ENCODE measurements around the gene DENND4B. TPM values are rescaled to one million over a fixed set of nuclear protein-coding genes. Genes with fewer than 3 reads are reported as not detected.

Gene DENND4B
- total RNA-seq, 1 experiment from 2014 or later: 41.3 TPM

DNA sequence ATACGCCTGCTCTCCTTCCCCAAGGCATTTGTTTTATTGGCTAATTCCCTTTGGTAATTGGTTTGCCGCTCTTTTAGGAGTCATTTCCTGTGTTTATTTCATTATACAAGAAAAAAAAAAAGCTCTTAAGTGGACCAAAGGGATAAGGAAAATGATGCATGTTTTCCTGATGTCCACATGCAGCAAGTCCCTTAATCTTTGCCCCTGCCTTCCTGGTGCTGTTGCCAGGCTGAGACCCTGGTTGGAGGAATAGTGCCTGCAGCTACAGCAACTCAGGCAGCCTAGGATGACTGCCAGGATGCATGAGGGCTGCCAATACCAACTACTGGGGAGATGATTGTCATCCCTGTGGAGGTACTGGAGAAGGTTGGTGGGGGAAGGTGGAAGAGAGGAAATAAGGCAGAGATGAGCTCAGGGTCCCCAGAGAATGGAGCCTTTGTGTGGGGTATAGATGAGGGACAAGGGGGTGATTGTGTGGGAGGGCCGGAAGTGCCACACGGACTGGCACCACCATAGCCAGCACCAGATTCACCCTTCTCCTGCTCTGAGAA lies 17.7 kb downstream of the DENND4B start:
- H3K79me2 ChIP-seq (ENCODE audit: low read depth): no peaks in the 10 kb centered on the region
- H3K4me3 ChIP-seq: no peak overlapping the region
- H4K20me1 ChIP-seq (ENCODE audit: insufficient read depth): no peaks in the 10 kb centered on the region
- intact Hi-C loops (cut with micrococcal nuclease; ENCODE audit: unreplicated experiment): loop anchor here (10.0 kb wide), 1 partner anchor 124 kb away; no protein-coding TSS in a partner anchor
- no peak for TF ChIP-seq EZH2 (IDR thresholded peaks at IDR 0.05; ENCODE audit: low read depth)
- TF ChIP-seq, protein P1, sequence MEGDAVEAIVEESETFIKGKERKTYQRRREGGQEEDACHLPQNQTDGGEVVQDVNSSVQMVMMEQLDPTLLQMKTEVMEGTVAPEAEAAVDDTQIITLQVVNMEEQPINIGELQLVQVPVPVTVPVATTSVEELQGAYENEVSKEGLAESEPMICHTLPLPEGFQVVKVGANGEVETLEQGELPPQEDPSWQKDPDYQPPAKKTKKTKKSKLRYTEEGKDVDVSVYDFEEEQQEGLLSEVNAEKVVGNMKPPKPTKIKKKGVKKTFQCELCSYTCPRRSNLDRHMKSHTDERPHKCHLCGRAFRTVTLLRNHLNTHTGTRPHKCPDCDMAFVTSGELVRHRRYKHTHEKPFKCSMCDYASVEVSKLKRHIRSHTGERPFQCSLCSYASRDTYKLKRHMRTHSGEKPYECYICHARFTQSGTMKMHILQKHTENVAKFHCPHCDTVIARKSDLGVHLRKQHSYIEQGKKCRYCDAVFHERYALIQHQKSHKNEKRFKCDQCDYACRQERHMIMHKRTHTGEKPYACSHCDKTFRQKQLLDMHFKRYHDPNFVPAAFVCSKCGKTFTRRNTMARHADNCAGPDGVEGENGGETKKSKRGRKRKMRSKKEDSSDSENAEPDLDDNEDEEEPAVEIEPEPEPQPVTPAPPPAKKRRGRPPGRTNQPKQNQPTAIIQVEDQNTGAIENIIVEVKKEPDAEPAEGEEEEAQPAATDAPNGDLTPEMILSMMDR (conservative IDR thresholded peaks at IDR 0.05): no peak
- no peak for DNase-seq
- H3K9me2 ChIP-seq (ENCODE audit: insufficient read depth): no peaks in the 10 kb centered on the region
- H3K9me3 ChIP-seq (ENCODE audit: insufficient read depth, low read depth): no peaks in the 10 kb centered on the region
- H3K36me3 ChIP-seq (ENCODE audit: low read depth): no peaks in the 10 kb centered on the region
- H3K4me1 ChIP-seq (replicated peaks; ENCODE audit: insufficient read depth): peaks cover 9% of the 10 kb centered on the region
- CTCF ChIA-PET: no interaction called here
- POLR2A ChIA-PET (ENCODE audit: unreplicated experiment): no interaction called here
- H3K4me2 ChIP-seq: no peak overlapping the region
- no peak overlapping the region for H3K27ac ChIP-seq
- H3F3A ChIP-seq (ENCODE audit: insufficient read depth, low read depth): peaks cover 10% of the 10 kb centered on the region; the same call in 1 of the 2 replicates
- H3K27me3 ChIP-seq (ENCODE audit: insufficient read depth, low read depth): no peaks in the 10 kb centered on the region
- H2AFZ ChIP-seq: no peak overlapping the region
- no TSS peak for BruUV-seq (replicated peaks)

DNA sequence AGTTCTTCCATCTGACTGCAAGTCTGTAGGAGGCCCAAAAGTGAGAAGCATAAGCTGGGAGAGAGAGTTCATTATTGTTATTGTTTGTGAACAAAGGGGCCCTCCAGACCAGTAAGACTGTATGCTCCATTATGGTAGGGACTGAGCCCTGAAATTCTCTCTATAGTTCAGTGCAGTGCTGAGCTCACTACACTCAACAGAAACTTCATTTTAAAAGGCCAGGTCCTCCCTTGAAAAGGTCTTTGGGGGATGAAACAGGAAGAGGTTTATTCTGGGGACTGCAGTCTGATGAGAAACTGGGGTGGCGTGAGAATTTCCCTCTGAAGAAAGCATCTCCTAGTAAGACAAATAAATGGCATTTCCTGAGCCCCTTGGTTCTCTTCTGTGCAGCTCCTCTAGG lies 18.3 kb downstream of the DENND4B start:
- Histone ChIP-seq H3K9me2 (ENCODE audit: insufficient read depth) (no peaks in the 10 kb centered on the region), H2AFZ (no peak overlapping the region), H3K36me3 (ENCODE audit: low read depth) (no peaks in the 10 kb centered on the region), H3F3A (ENCODE audit: insufficient read depth, low read depth) (peaks cover 16% of the 10 kb centered on the region; the same call in 1 of the 2 replicates), H4K20me1 (ENCODE audit: insufficient read depth) (no peaks in the 10 kb centered on the region), H3K27me3 (ENCODE audit: insufficient read depth, low read depth) (no peaks in the 10 kb centered on the region), H3K9me3 (ENCODE audit: insufficient read depth, low read depth) (no peaks in the 10 kb centered on the region), H3K4me2 (no peak overlapping the region), H3K79me2 (ENCODE audit: low read depth) (no peaks in the 10 kb centered on the region), H3K4me1 (replicated peaks; ENCODE audit: insufficient read depth) (peaks cover 12% of the 10 kb centered on the region), H3K27ac (no peak overlapping the region), H3K4me3 (no peak overlapping the region)
- DNase-seq: no peak
- no peak for TF ChIP-seq EZH2 (IDR thresholded peaks at IDR 0.05; ENCODE audit: low read depth)
- TF ChIP-seq, protein P1 (conservative IDR thresholded peaks at IDR 0.05): no peak
- POLR2A ChIA-PET (ENCODE audit: unreplicated experiment): no interaction called here
- no TSS peak for BruUV-seq (replicated peaks)
- CTCF ChIA-PET: no interaction called here
- intact Hi-C loops (cut with micrococcal nuclease; ENCODE audit: unreplicated experiment): loop anchor here (10.0 kb wide), 1 partner anchor 123 kb away; no protein-coding TSS in a partner anchor

DNA sequence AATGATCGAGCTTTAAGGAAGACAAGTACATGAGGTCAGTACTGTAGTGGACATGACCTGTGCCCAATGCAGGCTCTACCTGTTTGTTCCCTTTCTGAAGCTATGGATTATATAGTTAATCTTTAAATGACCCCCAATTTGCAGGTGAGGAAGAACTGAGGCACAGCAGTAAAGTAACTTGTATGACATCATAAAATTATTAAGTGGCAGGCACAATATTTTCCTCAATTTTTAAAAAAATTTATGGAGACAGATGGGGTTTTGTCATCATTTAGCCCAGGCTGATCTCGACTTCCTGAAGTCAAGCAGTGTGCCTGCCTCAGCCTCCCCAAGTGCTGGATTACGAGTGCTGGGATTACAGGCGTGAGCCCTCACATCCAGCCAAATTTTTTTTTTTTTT lies 20.1 kb downstream of the DENND4B start:
- no TSS peak for BruUV-seq (replicated peaks)
- Histone ChIP-seq H4K20me1 (ENCODE audit: insufficient read depth) (peaks cover 6% of the 10 kb centered on the region; the same call in 1 of the 2 replicates), H3K4me2 (no peak overlapping the region), H3F3A (ENCODE audit: insufficient read depth, low read depth) (peaks cover 18% of the 10 kb centered on the region; the same call in 1 of the 2 replicates), H2AFZ (no peak overlapping the region), H3K4me3 (no peak overlapping the region), H3K4me1 (replicated peaks; ENCODE audit: insufficient read depth) (peaks cover 15% of the 10 kb centered on the region), H3K36me3 (ENCODE audit: low read depth) (no peaks in the 10 kb centered on the region), H3K79me2 (ENCODE audit: low read depth) (peaks cover 8% of the 10 kb centered on the region), H3K27ac (no peak overlapping the region), H3K27me3 (ENCODE audit: insufficient read depth, low read depth) (no peaks in the 10 kb centered on the region), H3K9me2 (ENCODE audit: insufficient read depth) (no peaks in the 10 kb centered on the region), H3K9me3 (ENCODE audit: insufficient read depth, low read depth) (no peaks in the 10 kb centered on the region)
- ChIA-PET POLR2A (ENCODE audit: unreplicated experiment) (interaction anchor here (0.6 kb wide), 1 partner anchor 330 kb away, joined by 3 read pairs; no protein-coding TSS in a partner anchor), CTCF (no interaction called here)
- TF ChIP-seq, protein P1 (conservative IDR thresholded peaks at IDR 0.05): no peak
- TF ChIP-seq EZH2 (IDR thresholded peaks at IDR 0.05; ENCODE audit: low read depth): no peak
- intact Hi-C loops (cut with micrococcal nuclease; ENCODE audit: unreplicated experiment): loop anchor here (10.0 kb wide), 1 partner anchor 122 kb away; no protein-coding TSS in a partner anchor
- no peak for DNase-seq
